Breast epithelium (tissue), 3 donors: ENCODE data around the gene PAAF1.
A peak's percentile ranks its signal among the peaks of the same experiment; 100 is the strongest.

Experiments
- POLR2AphosphoS5 ChIP-seq, 3 donors: sonication (generic); formaldehyde crosslinking; IDR thresholded peaks; one replicate each; pipeline ENCODE4 v1.6.1; 2017; ENCODE audit warnings: antibody characterized with exemption in 3 of 3
- TF ChIP-seq, protein P1 (sequence below), 3 donors: fragments of 450-650 bp; IDR thresholded peaks; one replicate each; pipeline ENCODE4 v1.5.1; 2016 to 2017; ENCODE audit warnings: antibody characterized with exemption in 3 of 3, mild to moderate bottlenecking in 3 of 3, moderate library complexity in 3 of 3

DNA sequence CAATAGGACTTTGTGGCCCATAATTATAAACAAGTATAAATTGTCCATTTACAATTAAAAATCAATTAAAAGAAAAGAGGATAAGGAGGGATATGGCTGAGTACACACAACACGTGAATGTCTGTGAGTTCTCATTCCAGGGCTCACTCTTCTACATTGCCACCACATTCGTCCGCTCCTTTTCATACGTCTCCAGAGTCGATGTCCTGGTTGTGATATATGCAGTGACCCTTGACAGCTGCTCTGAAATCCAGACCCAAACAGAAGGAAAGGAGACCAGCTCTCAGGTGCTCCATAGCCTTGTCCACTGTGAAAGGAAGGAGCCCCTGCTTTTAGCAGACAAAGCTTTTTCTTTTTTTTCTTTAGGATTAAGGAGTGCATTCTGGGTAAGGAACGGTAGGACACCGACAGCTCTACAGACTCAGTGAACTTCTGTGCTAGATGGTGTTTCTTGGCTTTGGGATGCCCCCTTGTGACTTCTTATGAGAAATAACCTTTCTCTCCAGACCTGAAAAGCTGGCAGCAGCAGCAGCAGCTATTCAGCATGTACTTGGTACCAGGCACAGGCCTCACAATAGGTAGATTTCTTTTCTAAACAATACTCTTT is 54.3 kb downstream of the PAAF1 start:
- no peak for TF ChIP-seq POLR2AphosphoS5 (IDR thresholded peaks at IDR 0.05)
- TF ChIP-seq, protein P1, sequence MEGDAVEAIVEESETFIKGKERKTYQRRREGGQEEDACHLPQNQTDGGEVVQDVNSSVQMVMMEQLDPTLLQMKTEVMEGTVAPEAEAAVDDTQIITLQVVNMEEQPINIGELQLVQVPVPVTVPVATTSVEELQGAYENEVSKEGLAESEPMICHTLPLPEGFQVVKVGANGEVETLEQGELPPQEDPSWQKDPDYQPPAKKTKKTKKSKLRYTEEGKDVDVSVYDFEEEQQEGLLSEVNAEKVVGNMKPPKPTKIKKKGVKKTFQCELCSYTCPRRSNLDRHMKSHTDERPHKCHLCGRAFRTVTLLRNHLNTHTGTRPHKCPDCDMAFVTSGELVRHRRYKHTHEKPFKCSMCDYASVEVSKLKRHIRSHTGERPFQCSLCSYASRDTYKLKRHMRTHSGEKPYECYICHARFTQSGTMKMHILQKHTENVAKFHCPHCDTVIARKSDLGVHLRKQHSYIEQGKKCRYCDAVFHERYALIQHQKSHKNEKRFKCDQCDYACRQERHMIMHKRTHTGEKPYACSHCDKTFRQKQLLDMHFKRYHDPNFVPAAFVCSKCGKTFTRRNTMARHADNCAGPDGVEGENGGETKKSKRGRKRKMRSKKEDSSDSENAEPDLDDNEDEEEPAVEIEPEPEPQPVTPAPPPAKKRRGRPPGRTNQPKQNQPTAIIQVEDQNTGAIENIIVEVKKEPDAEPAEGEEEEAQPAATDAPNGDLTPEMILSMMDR (IDR thresholded peaks at IDR 0.05) = peak in 1 of 3 donors; percentile 23
